C1 segment of cervical spinal cord (tissue), 14 donors: Measurements from ENCODE around the gene NSD1.
"Not testable (repeated sequence)": the region's sequence is repeated elsewhere in the genome, so short reads cannot be mapped to it uniquely, and the experiment has no call there.

Experiments
- DNase-seq, 14 donors: peaks; one replicate each; lab custom pipeline; 2025; lab: John Stamatoyannopoulos, UW

Gene NSD1

DNA sequence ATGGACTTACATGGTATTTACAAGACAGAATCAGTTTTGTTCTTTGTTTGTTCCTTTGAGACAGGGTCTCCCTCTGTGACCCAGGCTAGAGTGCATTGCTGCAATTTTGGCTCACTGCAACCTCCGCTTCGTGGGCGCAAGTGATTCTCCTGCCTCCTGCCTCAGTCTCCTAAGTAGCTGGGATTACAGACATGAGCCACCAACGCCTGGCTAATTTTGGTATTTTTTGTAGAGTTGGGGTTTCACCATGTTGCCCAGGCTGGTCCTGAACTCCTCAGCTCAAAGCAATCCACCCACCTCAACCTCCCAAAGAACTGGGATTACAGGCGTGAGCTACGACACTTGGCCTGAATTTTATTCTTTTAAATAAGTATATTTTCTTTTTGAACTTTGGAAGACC, 142.3 kb downstream of the NSD1 start:
- no peak for DNase-seq

DNA sequence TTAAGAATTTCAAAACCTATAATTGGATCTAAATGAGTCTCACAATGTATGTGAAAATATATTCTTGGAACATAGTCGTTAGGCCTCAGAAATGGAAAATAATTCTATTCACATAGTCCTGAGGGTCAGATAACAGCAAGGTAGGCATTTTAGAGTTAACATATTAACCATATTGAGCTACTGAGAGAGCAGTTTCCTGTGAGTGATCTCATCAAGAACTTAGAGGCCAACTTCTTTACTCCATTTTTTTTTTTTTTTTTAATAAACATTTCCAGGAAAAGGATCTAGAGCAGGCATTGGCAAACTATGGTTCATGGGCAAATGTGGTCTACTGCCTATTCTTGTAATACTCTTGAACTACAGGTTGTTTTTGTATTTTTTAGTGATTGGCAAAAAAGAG, 143.3 kb downstream of the NSD1 start:
- DNase-seq = no peak

DNA sequence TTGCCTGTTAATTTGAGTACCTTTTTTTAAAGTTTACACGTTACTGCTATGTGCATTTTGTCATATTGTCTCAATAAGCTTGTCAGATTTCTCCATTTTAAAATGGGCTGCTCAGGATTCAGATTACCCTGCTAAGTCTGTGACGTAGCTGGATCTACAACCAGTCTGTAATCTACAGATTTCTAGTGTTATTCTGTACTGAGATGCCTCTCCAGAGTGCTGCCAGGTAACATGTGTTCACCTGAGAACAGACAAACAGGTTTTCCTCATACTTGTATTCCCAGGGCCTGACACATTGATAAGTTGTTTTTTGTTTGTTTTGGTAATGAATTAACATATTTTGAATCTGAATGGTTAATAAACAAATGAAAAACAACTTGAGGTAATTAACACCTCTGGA, 154.6 kb downstream of the NSD1 start:
- DNase-seq = no peak

DNA sequence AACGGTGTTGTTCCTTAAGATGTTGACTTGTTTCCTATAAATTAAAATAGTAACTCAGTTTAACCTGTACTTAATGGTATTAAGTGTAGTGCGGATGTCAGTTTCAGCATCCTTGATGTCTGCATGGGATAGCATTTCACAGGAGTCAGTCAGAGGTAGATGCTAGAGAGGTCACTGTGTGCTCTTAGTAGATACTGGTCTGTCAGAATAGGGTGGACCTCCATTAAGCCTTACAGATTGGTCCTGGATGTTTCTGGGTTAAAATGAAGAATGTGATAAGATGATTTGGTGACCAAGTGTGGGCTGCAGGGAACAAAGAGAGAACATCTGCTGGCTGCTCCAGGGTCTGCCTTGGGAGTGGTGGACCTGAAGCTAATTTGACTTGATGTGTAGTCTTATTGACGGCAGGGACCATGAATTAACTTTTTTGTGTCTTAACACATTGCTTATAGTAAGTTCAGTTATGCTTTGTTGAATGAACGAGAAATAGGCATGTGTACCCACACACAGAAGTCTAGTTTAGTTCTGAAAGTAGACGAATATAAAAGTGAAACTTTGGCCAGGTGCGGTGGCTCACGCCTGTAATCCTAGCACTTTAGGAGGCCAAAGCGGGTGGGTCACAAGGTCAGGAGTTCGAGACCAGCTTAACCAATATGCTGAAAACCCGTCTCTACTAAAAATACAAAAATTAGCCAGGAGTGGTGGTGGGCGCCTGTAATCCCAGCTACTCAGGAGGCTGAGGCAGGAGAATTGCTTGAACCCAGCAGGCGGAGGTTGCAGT, 157.4 kb downstream of the NSD1 start:
- DNase-seq = no peak

- no peak for DNase-seq
These were observed 158.2 kb downstream of the NSD1 start for GRCh38 chr5:177291735-177292134.

DNA sequence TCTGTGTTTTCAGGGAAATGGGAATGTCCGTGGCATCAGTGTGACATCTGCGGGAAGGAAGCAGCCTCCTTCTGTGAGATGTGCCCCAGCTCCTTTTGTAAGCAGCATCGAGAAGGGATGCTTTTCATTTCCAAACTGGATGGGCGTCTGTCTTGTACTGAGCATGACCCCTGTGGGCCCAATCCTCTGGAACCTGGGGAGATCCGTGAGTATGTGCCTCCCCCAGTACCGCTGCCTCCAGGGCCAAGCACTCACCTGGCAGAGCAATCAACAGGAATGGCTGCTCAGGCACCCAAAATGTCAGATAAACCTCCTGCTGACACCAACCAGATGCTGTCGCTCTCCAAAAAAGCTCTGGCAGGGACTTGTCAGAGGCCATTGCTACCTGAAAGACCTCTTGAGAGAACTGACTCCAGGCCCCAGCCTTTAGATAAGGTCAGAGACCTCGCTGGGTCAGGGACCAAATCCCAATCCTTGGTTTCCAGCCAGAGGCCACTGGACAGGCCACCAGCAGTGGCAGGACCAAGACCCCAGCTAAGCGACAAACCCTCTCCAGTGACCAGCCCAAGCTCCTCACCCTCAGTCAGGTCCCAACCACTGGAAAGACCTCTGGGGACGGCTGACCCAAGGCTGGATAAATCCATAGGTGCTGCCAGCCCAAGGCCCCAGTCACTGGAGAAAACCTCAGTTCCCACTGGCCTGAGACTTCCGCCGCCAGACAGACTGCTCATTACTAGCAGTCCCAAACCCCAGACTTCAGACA, 160.4 kb downstream of the NSD1 start:
- DNase-seq = no peak

- DNase-seq = peak in 1 of 14 donors; percentile 39
These were observed 161.1 kb downstream of the NSD1 start for GRCh38 chr5:177294632-177295031.

DNA sequence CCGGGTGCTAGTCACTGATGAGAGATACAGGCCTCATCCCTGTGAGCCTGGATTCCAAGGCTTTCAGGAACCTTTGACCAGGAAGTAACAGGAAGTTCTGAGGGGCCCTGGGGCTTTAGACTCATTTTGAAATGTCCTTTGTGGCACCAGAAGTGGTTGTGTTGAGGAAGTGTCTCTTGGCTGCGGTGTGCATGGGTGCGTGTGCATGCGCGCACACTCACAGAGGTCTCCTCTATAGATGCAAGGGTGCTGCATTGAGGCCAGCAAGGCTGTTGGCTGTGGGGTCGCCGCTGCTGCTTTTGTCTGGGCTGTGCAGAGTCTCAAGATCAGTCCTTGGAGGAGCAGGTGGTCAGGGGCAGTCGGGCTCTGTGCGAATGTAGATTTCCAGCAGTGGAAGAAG, 162.4 kb downstream of the NSD1 start:
- DNase-seq = no peak

- DNase-seq = no peak
These were observed 163.0 kb downstream of the NSD1 start for GRCh38 chr5:177296581-177296980.

- no peak for DNase-seq
These were observed 164.3 kb downstream of the NSD1 start for GRCh38 chr5:177297922-177298321.

DNA sequence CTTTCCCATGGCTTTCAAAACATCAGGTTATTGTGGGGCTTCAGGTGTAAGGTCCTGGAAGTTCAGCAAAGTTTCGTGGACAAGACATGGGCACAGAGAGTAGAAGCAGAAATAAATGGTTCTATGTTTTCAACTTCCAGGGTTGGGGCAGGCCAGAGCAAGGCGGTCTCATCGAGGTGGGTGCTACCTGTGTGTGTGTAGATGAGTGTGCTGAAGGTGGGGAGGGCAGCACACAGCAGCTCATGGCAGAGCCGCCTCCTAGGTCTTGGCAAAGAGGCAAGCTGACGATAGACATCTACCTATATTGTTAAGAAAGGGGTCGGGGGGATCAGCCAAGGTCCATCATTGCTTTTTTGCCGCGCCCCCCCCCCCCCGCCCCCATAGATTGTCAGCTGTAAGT, 166.1 kb downstream of the NSD1 start:
- DNase-seq = no peak

DNA sequence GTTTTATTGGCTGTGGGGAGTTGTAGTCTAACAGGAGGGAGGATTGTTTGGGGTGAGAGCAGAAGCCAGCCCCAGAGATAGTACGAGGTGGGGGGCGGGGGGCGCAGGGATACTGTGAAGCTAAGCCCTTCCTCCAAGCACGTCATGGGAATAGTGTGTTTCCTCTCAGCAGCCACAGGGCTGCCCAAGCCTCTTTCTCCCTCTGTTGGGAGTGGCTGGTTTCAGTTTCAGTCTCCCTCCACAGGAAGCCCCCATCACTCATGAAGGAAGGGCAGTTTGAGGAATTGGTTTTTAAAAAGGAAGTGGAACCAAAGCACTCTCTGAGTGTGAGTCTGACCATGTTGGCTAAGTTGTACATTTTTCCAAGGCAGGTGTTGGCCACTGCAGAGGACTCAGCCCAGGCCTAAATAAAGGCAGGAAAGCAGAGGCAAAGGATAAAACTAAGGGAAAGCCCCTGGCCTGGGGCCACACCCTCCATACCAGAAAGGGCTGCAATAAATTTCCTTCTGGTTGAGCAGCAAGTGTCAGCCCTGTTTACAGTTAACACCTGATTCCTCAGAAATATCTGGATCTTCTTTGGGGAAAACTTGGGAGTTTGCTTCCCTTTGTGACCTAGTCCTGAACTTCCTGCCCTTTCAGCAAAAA, 166.8 kb downstream of the NSD1 start:
- peak in 6 of 14 donors; percentile 21 to 58 (median 38) for DNase-seq

GRCh38 chr5:177300951-177301350, 167.4 kb downstream of the NSD1 start:
- DNase-seq = no peak

GRCh38 chr5:177301503-177302165, 168.1 kb downstream of the NSD1 start:
- DNase-seq = peak in 1 of 14 donors; percentile 34

DNA sequence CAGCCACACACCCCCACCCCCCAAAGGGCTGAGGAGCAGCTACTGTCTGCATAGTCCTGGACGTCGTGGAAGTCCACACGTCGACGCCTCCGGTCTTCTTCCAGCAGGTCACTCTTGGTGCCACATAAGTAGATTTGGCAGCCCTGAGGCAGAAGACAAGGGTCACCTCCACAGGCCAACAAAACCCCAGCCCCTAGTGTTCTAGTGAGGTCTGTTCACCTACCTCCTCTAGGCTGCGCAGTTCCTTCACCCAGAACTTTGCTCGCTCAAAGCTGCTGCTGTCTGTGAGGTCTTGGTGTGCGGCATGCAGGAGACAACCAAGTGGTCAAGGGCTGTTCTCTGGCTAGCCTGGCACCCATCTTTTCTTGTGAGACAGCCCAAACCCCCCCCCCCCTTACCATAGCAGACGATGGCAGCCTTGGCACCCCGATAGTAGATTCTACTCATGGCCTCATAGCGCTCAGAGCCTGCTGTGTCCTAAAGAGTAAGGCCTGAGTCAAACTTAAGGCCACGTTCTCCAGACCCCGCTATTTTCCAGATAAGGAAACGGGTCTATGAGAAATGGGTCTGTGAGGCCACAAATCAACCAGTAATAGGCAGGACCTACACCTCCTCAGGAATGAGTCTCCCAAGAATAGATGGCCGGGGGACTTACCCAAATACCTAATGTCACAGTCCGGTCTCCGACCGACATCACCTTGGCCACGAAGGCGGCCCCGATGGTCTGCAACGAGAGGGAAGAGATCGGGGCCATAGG, 169.0 kb downstream of the NSD1 start:
- DNase-seq = no peak

DNA sequence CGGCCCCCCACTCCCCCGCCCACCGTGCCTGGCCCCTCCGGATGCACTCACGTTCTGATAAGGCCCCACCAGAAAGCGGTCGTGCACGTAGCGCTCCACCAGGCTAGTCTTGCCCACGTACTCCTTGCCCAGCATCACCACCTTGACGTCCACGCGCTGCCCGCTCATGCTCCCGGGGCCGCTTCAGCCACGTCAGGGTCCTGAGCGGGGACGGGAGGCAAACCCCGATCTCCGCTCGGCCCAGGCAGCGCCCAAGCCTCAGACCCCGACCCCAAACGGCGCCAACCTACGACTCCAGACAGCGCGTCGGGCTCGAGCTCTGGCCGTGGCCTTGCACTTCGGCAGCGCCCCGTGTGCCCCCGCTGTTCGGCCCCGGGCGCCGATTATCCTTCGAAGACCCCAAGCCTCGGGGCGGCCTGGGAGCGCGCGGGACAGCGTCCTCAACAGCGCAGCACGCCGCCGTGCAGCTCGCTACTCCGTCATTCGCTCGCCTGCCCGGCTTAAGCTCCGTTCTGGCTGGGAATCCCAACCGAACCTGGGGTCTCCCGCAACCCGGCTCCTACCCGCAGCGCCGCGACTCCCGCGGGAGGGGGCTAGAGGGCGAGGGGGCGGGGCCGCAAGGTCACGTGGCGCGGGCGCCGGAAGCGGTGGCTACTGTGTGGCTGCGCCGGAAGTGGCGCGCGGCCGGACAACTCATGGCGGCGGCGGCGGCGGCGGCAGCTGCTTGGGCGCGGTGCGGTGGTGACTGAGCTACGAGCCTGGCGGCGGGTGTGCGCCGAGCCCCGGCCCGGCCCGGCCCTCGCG, 169.8 kb downstream of the NSD1 start, which contains the start of the genes PRELID1 and RAB24:
PRELID1 (plus strand) TSS at position 679 of the 804 bp plus-strand sequence. CDS start 187 bp downstream, outside the sequence.
RAB24 (minus strand) TSS at position 599 of the 804 bp plus-strand sequence; CDS start at position 168, 431 bp downstream.
- DNase-seq = peak in 13 of 14 donors; percentile 34 to 90 (median 73)

DNA sequence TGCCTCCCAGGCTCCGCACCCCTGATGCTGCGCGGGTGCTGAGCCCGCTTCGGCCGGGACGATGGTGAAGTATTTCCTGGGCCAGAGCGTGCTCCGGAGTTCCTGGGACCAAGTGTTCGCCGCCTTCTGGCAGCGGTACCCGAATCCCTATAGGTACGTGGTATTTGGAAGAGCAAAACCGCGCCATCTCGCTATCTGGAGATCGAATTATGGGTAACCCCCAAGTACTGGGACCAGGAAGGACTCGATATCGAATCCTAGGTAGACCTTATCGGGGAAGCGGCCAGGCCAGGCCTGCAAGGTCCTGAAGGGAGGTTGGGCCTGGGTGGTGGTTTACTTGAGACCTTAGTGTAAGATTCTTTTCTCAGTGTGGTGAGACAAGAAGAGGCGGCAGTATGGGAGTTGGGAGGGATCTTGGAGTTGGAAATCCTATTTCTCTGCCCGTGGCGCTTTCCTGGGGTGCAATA, 170.4 kb downstream of the NSD1 start:
- DNase-seq = no peak

DNA sequence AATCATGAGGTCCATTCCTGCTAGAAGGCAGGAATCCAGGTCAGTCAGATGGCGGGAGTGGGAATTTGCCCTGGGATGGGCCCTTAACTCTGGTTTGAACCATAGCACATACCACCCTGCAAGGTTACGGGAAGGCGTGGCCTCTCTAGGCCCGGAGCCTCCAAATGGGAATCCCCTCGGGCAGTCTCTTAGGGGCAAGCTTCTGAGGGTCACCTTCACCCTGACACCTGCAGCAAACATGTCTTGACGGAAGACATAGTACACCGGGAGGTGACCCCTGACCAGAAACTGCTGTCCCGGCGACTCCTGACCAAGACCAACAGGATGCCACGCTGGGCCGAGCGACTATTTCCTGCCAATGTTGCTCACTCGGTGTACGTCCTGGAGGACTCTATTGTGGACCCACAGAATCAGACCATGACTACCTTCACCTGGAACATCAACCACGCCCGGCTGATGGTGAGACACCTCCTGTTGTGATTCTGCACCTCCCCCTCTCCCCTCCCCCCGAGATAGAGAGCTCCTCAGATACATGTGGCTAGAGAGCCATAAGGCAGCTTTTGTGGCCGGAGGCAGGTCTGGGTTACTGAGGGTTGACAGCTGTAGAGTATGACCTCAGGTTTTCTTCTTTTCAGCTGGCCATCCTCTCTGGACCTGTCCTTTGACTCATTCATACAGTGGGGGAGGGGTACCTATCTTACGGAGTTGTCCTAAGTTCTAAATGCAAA, 171.0 kb downstream of the NSD1 start:
- no peak for DNase-seq

DNA sequence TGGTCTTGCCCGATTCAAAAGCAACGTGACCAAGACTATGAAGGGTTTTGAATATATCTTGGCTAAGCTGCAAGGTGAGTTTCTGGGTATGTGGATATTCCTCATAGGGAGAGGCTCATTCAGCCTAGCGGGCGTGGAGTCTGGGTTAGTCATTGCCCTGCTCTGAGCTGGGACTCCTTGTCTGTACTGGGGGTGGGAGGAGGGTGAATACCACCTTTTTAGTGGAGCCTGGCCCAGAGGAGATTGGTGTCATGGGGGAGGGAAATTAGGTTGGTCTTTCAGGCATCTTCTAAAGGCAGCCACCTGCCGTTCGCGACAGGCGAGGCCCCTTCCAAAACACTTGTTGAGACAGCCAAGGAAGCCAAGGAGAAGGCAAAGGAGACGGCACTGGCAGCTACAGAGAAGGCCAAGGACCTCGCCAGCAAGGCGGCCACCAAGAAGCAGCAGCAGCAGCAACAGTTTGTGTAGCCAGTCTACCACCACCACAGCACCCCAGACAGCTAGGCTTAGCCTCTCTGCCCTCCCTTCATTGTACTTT, 172.6 kb downstream of the NSD1 start:
- not testable (repeated sequence) for DNase-seq
